ENCODE data around the gene MED6.

The MED6 gene

DNA sequence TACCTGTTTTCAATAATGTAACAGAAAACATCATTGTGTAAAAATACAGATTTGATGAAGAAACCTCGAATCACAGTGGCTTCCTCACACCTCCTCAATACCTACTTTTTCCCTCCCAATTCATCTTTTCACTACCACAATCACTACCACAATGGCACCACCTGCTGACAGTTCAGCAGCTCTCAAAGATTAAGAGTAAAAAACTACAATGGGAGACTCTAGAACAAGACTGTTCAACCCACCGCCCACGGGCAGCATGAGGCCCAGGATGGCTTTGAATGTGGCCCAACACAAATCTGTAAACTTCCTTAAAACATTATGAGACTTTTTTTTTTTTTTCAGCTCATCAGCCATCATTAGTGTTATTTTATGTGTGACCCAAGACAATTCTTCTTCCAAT, 15.2 kb downstream of the MED6 start:
- Histone ChIP-seq H3K4me2 (no peak overlapping the region), H3K36me3 (peaks cover 89 to 100% (median 97%) of the 10 kb centered on the region in 11 experiments), H3K4me3 (no peak overlapping the region), H3K27me3 (no peaks in the 10 kb centered on the region), H3K27ac (no peak overlapping the region), H4K20me1 (peaks cover 0 to 20% (median 2%) of the 10 kb centered on the region in 11 experiments; a peak in 6 of 22 replicates), H3K4me1 (peaks cover 0 to 8% (median 0%) of the 10 kb centered on the region in 10 experiments; a peak in 1 of 20 replicates), H3K9ac (no peak overlapping the region), H3K9me3 (replicated peaks in 1 of 11) (no peaks in the 10 kb centered on the region)
- TF ChIP-seq Cebpa-rat (IDR thresholded peaks at IDR 0.05): no peak

- no peak for TF ChIP-seq Cebpa-rat (IDR thresholded peaks at IDR 0.05)
- H4K20me1 ChIP-seq: 0 out of 22 replicates have a peak, but pooled peaks cover 0 to under 1% (median 0%) of the 10 kb centered on the region in 11 experiments
- H3K4me1 ChIP-seq: no peaks in the 10 kb centered on the region
- no peak overlapping the region for H3K27ac ChIP-seq
- H3K9ac ChIP-seq: no peak overlapping the region
- peaks cover 34 to 88% (median 57%) of the 10 kb centered on the region in 11 experiments for H3K36me3 ChIP-seq
- no peak overlapping the region for H3K4me3 ChIP-seq
- H3K9me3 ChIP-seq (replicated peaks in 1 of 11): peaks cover 4 to 10% (median 7%) of the 10 kb centered on the region in 11 experiments; a peak in 11 of 22 replicates
- no peaks in the 10 kb centered on the region for H3K27me3 ChIP-seq
- no peak overlapping the region for H3K4me2 ChIP-seq
Measured at GRCh38 chr14:70576891-70577290, 23.6 kb downstream of the MED6 start.

DNA sequence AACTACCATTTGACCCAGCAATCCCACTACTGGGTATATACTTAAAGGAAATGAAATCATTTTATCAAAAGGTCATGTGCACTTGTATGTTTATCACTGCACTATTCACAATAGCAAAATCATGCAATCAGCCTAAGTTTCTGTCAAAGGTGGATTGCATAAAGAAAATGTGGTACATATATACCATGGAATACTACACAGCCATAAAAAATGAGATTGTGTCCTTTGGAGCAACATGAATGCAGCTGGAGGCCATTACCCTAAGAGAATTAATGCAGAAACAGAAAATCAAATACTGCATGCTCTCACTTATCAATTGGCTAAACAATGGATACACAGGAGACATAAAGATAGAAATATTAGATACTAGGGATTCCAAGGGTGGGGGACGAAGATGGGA, 27.4 kb downstream of the MED6 start:
- no peak overlapping the region for H3K9ac ChIP-seq
- H3K27ac ChIP-seq: no peak overlapping the region
- TF ChIP-seq Cebpa-rat (IDR thresholded peaks at IDR 0.05): no peak
- H4K20me1 ChIP-seq: peaks cover 0 to 15% (median 4%) of the 10 kb centered on the region in 11 experiments; a peak in 6 of 22 replicates
- peaks cover 8 to 79% (median 31%) of the 10 kb centered on the region in 11 experiments; a peak in 19 of 22 replicates for H3K36me3 ChIP-seq
- H3K4me3 ChIP-seq: no peak overlapping the region
- no peak overlapping the region for H3K4me2 ChIP-seq
- H3K4me1 ChIP-seq: no peaks in the 10 kb centered on the region
- no peaks in the 10 kb centered on the region for H3K27me3 ChIP-seq
- H3K9me3 ChIP-seq (replicated peaks in 1 of 11): peaks cover 4 to 10% (median 7%) of the 10 kb centered on the region in 11 experiments; a peak in 11 of 22 replicates

- Histone ChIP-seq H3K4me2 (no peak overlapping the region), H3K27ac (no peak overlapping the region), H3K9me3 (replicated peaks in 1 of 11) (peaks cover 14 to 21% (median 17%) of the 10 kb centered on the region in 11 experiments; a peak in 20 of 22 replicates), H3K27me3 (no peaks in the 10 kb centered on the region), H3K4me3 (no peak overlapping the region), H4K20me1 (peaks cover 0 to 24% (median 10%) of the 10 kb centered on the region in 11 experiments; a peak in 8 of 22 replicates), H3K36me3 (peaks cover 25 to 89% (median 41%) of the 10 kb centered on the region in 11 experiments; a peak in 21 of 22 replicates), H3K9ac (no peak overlapping the region), H3K4me1 (no peaks in the 10 kb centered on the region)
- TF ChIP-seq Cebpa-rat (IDR thresholded peaks at IDR 0.05): no peak
Measured at GRCh38 chr14:70571139-70571538, 29.3 kb downstream of the MED6 start.

DNA sequence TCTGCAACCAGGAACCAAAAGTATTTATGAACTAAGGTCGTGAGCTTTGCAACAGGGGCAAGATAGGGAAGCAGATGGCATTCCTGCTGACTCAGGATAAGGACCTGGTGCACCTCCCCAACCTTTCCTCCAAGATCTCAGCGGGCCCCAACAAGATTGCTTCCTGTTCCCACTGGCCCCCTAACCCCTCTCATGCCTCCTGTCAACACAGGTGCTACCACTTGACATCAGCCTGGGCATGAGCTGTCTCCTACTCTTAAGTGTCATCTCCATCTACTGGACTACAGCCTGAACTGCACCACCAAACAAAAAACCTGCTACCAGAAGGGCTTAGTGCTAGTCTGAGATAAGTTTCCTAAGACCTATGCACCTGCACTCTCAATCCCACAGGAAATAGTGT, 32.7 kb downstream of the MED6 start:
- H3K4me2 ChIP-seq: no peak overlapping the region
- no peak for TF ChIP-seq Cebpa-rat (IDR thresholded peaks at IDR 0.05)
- H3K27ac ChIP-seq: no peak overlapping the region

DNA sequence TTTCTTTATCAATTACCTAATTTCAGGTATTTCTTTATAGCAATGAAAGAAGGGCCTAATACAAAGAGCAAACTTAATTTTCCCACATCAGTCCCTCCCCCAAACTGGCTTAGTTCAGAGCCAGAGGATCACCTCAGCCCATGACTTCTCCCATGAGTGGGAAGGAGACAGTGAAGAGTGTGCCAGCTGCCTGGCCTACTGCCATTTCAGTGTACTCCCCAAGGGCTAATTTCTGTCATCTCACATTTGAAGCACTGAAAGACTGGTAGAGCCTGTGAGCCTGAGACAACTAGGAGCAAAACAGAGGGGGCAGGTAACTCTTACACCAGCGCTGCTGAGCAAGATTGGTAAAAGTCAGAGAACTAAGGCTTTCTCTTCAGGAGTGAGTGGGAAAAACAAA, 36.6 kb downstream of the MED6 start:
- H3K4me2 ChIP-seq: no peak overlapping the region
- H3K36me3 ChIP-seq: peaks cover 64 to 96% (median 76%) of the 10 kb centered on the region in 11 experiments
- 0 out of 20 replicates have a peak overlapping the region, but pooled peaks of 1 of the 10 experiments have one; percentile 0 for H3K4me3 ChIP-seq
- no peaks in the 10 kb centered on the region for H3K27me3 ChIP-seq
- TF ChIP-seq Cebpa-rat (IDR thresholded peaks at IDR 0.05): no peak
- peaks cover 0 to 14% (median 4%) of the 10 kb centered on the region in 11 experiments; a peak in 7 of 22 replicates for H4K20me1 ChIP-seq
- peaks cover 61 to 72% (median 65%) of the 10 kb centered on the region in 11 experiments for H3K9me3 ChIP-seq (replicated peaks in 1 of 11)
- no peak overlapping the region for H3K9ac ChIP-seq
- no peaks in the 10 kb centered on the region for H3K4me1 ChIP-seq
- H3K27ac ChIP-seq: no peak overlapping the region

More for the DNA sequence above, 32.7 kb downstream of the MED6 start:
- H3K9me3 ChIP-seq (replicated peaks in 1 of 11): peaks cover 37 to 47% (median 40%) of the 10 kb centered on the region in 11 experiments
- no peaks in the 10 kb centered on the region for H3K27me3 ChIP-seq
- peaks cover 0 to 24% (median 10%) of the 10 kb centered on the region in 11 experiments; a peak in 8 of 22 replicates for H4K20me1 ChIP-seq
- no peaks in the 10 kb centered on the region for H3K4me1 ChIP-seq
- H3K4me3 ChIP-seq: no peak overlapping the region
- H3K36me3 ChIP-seq: peaks cover 47 to 92% (median 63%) of the 10 kb centered on the region in 11 experiments
- no peak overlapping the region for H3K9ac ChIP-seq

DNA sequence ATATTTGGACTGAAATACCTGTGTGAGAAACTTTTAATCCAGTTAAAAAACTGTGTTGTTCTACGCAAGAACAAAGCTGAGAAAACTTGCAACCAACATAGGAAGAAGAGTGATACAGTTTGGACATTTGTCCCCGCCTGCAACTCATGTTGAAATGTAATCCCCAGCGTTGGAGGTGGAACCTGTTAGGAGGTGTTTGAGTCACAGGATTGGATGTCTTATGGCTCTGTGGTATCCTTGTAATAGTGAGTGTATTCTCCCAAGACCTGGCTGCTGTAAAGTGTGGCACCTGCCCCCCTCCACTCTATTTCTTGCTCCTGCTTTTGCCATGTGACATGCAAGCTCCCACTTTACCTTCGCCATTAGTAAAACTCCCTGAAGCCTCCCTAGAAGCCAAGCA, 37.0 kb downstream of the MED6 start:
- TF ChIP-seq Cebpa-rat (IDR thresholded peaks at IDR 0.05): no peak
- H3K4me2 ChIP-seq: no peak overlapping the region
- H3K36me3 ChIP-seq: peaks cover 64 to 92% (median 76%) of the 10 kb centered on the region in 11 experiments
- H3K9ac ChIP-seq: no peak overlapping the region
- no peaks in the 10 kb centered on the region for H3K27me3 ChIP-seq
- no peaks in the 10 kb centered on the region for H3K4me1 ChIP-seq
- peaks cover 0 to 14% (median 4%) of the 10 kb centered on the region in 11 experiments; a peak in 6 of 22 replicates for H4K20me1 ChIP-seq
- peaks cover 61 to 72% (median 65%) of the 10 kb centered on the region in 11 experiments for H3K9me3 ChIP-seq (replicated peaks in 1 of 11)
- H3K27ac ChIP-seq: no peak overlapping the region
- 0 out of 20 replicates have a peak overlapping the region, but pooled peaks of 1 of the 10 experiments have one; percentile 0 for H3K4me3 ChIP-seq

GRCh38 chr14:70558356-70558755, 42.1 kb downstream of the MED6 start:
- no peak overlapping the region for H3K4me3 ChIP-seq
- no peak for TF ChIP-seq Cebpa-rat (IDR thresholded peaks at IDR 0.05)
- H3K27me3 ChIP-seq: no peaks in the 10 kb centered on the region

GRCh38 chr14:70555890-70556289, 44.6 kb downstream of the MED6 start:
- Histone ChIP-seq H3K4me2 (no peak overlapping the region), H3K4me3 (no peak overlapping the region), H3K27ac (no peak overlapping the region), H4K20me1 (no peaks in the 10 kb centered on the region), H3K9ac (no peak overlapping the region), H3K4me1 (no peaks in the 10 kb centered on the region), H3K27me3 (no peaks in the 10 kb centered on the region), H3K9me3 (replicated peaks in 1 of 11) (peaks cover 5 to 9% (median 6%) of the 10 kb centered on the region in 11 experiments; a peak in 21 of 22 replicates), H3K36me3 (peaks cover 0 to 32% (median 9%) of the 10 kb centered on the region in 11 experiments; a peak in 14 of 22 replicates)
- TF ChIP-seq Cebpa-rat (IDR thresholded peaks at IDR 0.05): no peak

More at GRCh38 chr14:70558356-70558755, 42.1 kb downstream of the MED6 start:
- Histone ChIP-seq H3K4me1 (no peaks in the 10 kb centered on the region), H3K4me2 (no peak overlapping the region), H4K20me1 (no peaks in the 10 kb centered on the region), H3K9ac (no peak overlapping the region), H3K27ac (no peak overlapping the region), H3K9me3 (replicated peaks in 1 of 11) (peaks cover 29 to 33% (median 30%) of the 10 kb centered on the region in 11 experiments), H3K36me3 (peaks cover 24 to 57% (median 34%) of the 10 kb centered on the region in 11 experiments)

All from BLaER1 treated with 17β-estradiol and CSF1 and Interleukin-3, amounts not matched to agents 10 nM and 100 nM (cell line).